CD8-positive, alpha-beta memory T cell (primary cell): Measurements from ENCODE around the gene LYPD6. TPM values are rescaled to one million over a fixed set of nuclear protein-coding genes. Genes with fewer than 3 reads are reported as not detected.
"Not testable (repeated sequence)": the region's sequence is repeated elsewhere in the genome, so short reads cannot be mapped to it uniquely, and the experiment has no call there.

Experiments used
- CTCF ChIA-PET: fragments of 350-600 bp; sonication (Branson Sonifier 250); formaldehyde crosslinking; loops from one replicate; lab custom pipeline; 2021; ENCODE audit warnings: antibody characterized with exemption; lab: Charles Lee
- POLR2A ChIA-PET: fragments of 350-600 bp; sonication (Branson Sonifier 250); formaldehyde crosslinking; loops from one replicate; lab custom pipeline; 2021; ENCODE audit warnings: antibody characterized with exemption; lab: Charles Lee
- DNase-seq, 5 donors: peaks; one replicate each; pipeline versions ENCODE4 v3.0.0 to v3.0.0-alpha.2; 2020 to 2022; ENCODE audit warnings: mixed read lengths in 1 of 5
- H3K27ac ChIP-seq: one replicate; pipeline ENCODE4 v1.7.0; 2013; ENCODE audit warnings: low read depth, mild to moderate bottlenecking, low read length, moderate library complexity
- H3K27me3 ChIP-seq: 2 replicates; pipeline ENCODE4 v1.7.0; 2013; ENCODE audit warnings: low read length, mild to moderate bottlenecking; ENCODE audit not compliant: insufficient read depth, poor library complexity, severe bottlenecking
- H3K36me3 ChIP-seq: 2 replicates; pipeline ENCODE4 v1.7.0; 2013; ENCODE audit warnings: mild to moderate bottlenecking, low read length, moderate library complexity; ENCODE audit not compliant: insufficient read depth
- H3K4me1 ChIP-seq: 2 replicates; pipeline ENCODE4 v1.7.0; 2013; ENCODE audit warnings: mild to moderate bottlenecking, low read length, moderate library complexity; ENCODE audit not compliant: insufficient read depth
- H3K4me3 ChIP-seq: 2 replicates; pipeline ENCODE4 v1.7.0; 2013; ENCODE audit warnings: mild to moderate bottlenecking, low read length
- H3K9me3 ChIP-seq: 2 replicates; pipeline ENCODE4 v1.7.0; 2013; ENCODE audit warnings: mild to moderate bottlenecking, low read length
- H3K27ac Mint-ChIP-seq, 8 donors: one replicate each; pipeline ENCODE4 v1.8.0; 2020 to 2021; ENCODE audit warnings: mixed read lengths in 8 of 8, mild to moderate bottlenecking in 6 of 8, inconsistent platforms in 3 of 8, moderate library complexity in 3 of 8
- H3K27me3 Mint-ChIP-seq, 2 donors: one replicate each; pipeline ENCODE4 v1.8.0; 2020 to 2021; ENCODE audit warnings: mixed read lengths in 2 of 2, mild to moderate bottlenecking in 1 of 2, moderate library complexity in 1 of 2
- H3K36me3 Mint-ChIP-seq, 3 donors: one replicate each; pipeline ENCODE4 v1.8.0; 2020 to 2021; ENCODE audit warnings: mixed read lengths in 3 of 3, inconsistent platforms in 1 of 3, mild to moderate bottlenecking in 1 of 3
- H3K4me1 Mint-ChIP-seq, 3 donors: one replicate each; pipeline ENCODE4 v1.8.0; 2020 to 2021; ENCODE audit warnings: mixed read lengths in 3 of 3, inconsistent platforms in 1 of 3, mild to moderate bottlenecking in 1 of 3
- H3K4me3 Mint-ChIP-seq, 7 donors: one replicate each; pipeline ENCODE4 v1.8.0; 2020 to 2021; ENCODE audit warnings: mixed read lengths in 7 of 7, mild to moderate bottlenecking in 6 of 7, moderate library complexity in 4 of 7, inconsistent platforms in 2 of 7
- H3K9me3 Mint-ChIP-seq, 5 donors: one replicate each; pipeline ENCODE4 v1.8.0; 2020 to 2022; ENCODE audit warnings: mixed read lengths in 5 of 5, mild to moderate bottlenecking in 3 of 5, moderate library complexity in 2 of 5, inconsistent platforms in 1 of 5
- polyA plus RNA-seq: library from polyadenylated mRNA; unstranded; fragments of 300-500 nt; fragmentation: Illumina TruSeq; gene quantifications from one replicate; pipeline ENCODE4 v1.2.3, GENCODE V29; 2021
- total RNA-seq, 2 experiments: library from RNA; stranded (reverse); gene quantifications; one replicate each; pipeline ENCODE4 v1.2.3, GENCODE V29; 2021

LYPD6 gene
- total and polyA plus RNA-seq, 3 experiments from 2014 or later: not detected

DNA sequence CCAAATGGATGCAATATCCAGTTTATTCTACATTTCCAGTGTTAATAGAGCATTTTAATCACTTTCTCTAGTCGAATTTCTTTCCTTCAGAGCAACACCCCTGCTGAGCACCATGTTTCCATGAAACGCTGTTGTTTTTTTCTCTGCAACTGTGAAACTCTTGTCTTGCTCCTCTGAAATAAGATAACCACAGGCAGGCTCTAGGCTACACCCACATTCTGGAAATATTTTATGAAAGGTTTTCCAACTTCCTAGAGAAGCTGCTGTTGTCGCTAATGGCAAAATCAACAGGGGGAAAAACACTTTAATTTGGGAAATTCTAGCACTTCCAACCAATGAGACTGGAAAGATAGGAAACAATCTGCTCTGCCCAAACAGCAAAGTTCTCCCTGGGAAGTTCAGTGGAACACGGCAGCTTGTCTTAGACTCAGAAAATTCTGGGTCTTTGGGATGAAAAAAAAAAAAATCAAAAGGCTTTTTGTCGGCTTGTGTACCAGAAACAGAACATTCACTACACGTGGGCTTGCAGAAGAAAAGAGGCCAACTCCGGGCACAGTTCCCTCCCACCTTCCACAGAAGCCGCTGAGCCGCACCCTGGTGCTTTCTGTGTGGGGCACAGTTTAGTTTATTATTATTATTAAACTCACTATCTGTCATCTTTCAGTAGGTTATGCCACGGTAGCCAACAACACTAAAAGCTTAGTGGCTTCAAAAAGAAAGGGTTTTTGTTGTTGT, 158.5 kb downstream of the LYPD6 start:
- CTCF ChIA-PET: no interaction called here
- POLR2A ChIA-PET: no interaction called here

DNA sequence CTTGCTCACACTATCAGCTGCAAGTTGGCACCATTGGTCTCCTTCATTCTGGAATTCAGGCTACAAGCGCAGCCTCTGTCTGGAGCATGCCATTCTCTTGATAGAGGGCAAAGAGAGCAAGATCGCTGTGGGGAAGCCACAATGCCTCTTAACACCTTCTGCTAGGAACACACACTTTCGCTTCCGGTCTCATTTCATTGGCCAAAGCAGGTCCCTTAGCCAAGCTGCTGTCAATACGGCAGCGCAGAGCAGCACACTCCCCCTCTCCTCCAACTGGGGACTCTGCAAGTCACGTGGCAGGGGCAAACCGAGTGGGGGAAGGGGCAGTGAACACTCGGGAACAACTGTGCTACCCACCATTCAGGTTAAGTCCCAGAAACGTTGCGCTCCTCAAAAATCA, 159.1 kb downstream of the LYPD6 start:
- POLR2A ChIA-PET: no interaction called here
- Mint-ChIP-seq H3K36me3 (no peaks in the 10 kb centered on the region), H3K4me3 (no peak overlapping the region), H3K27ac (no peak overlapping the region), H3K9me3 (peaks cover 0 to 10% (median 0%) of the 10 kb centered on the region in 5 donors), H3K27me3 (peaks cover 4 to 25% of the 10 kb centered on the region in 2 donors), H3K4me1 (no peaks in the 10 kb centered on the region)
- Histone ChIP-seq H3K4me1 (no peaks in the 10 kb centered on the region), H3K36me3 (no peaks in the 10 kb centered on the region), H3K27ac (no peak overlapping the region), H3K4me3 (no peak overlapping the region), H3K9me3 (no peaks in the 10 kb centered on the region), H3K27me3 (no peaks in the 10 kb centered on the region)
- CTCF ChIA-PET: interaction anchor here (1.2 kb wide), 1 partner anchor 11 kb away, joined by 3 read pairs; no protein-coding TSS in a partner anchor
- no peak for DNase-seq

More for the DNA sequence above, 158.5 kb downstream of the LYPD6 start:
- no peak for DNase-seq
- Histone ChIP-seq H3K9me3 (no peaks in the 10 kb centered on the region), H3K4me3 (no peak overlapping the region), H3K4me1 (no peaks in the 10 kb centered on the region), H3K27me3 (no peaks in the 10 kb centered on the region), H3K36me3 (no peaks in the 10 kb centered on the region), H3K27ac (no peak overlapping the region)
- H3K27me3 Mint-ChIP-seq: peaks cover 1 to 31% of the 10 kb centered on the region in 2 donors
- H3K36me3 Mint-ChIP-seq: no peaks in the 10 kb centered on the region
- peaks cover 0 to 4% (median 0%) of the 10 kb centered on the region in 5 donors for H3K9me3 Mint-ChIP-seq
- no peak overlapping the region for H3K27ac Mint-ChIP-seq
- H3K4me1 Mint-ChIP-seq: no peaks in the 10 kb centered on the region
- H3K4me3 Mint-ChIP-seq: no peak overlapping the region

DNA sequence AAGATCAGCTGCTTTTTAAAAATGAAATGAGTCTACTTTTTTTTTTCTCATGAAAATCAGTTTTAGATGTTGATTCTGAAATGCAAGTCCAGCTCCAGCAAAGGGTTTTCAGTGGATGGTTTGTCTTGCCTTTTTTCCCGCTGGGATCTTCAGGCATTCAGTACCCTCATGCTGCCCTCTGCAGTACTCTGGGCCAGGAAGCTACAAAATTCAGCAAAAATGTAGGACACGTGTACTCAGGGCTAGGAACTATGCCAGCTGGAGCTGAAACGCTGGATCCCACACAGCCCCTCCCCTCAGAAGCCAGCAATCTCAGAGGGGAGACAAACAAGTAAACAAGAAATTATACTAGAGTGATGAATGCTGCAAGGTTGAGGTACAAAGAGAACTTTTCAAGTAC, 159.9 kb downstream of the LYPD6 start:
- Histone ChIP-seq H3K4me1 (no peaks in the 10 kb centered on the region), H3K4me3 (no peak overlapping the region), H3K9me3 (no peaks in the 10 kb centered on the region), H3K27me3 (no peaks in the 10 kb centered on the region), H3K27ac (no peak overlapping the region), H3K36me3 (no peaks in the 10 kb centered on the region)
- Mint-ChIP-seq H3K27me3 (peaks cover 4 to 18% of the 10 kb centered on the region in 2 donors), H3K27ac (no peak overlapping the region), H3K4me3 (no peak overlapping the region), H3K9me3 (peaks cover 0 to 10% (median 0%) of the 10 kb centered on the region in 5 donors), H3K4me1 (no peaks in the 10 kb centered on the region), H3K36me3 (no peaks in the 10 kb centered on the region)
- ChIA-PET POLR2A (no interaction called here), CTCF (interaction anchor here (1.2 kb wide), 1 partner anchor 10 kb away, joined by 3 read pairs; no protein-coding TSS in a partner anchor)
- DNase-seq: no peak

- Mint-ChIP-seq H3K36me3 (no peaks in the 10 kb centered on the region), H3K9me3 (peaks cover 0 to 9% (median 8%) of the 10 kb centered on the region in 5 donors), H3K27ac (no peak overlapping the region), H3K4me3 (no peak overlapping the region), H3K4me1 (no peaks in the 10 kb centered on the region), H3K27me3 (peaks cover 7 to 8% of the 10 kb centered on the region in 2 donors)
- Histone ChIP-seq H3K4me3 (no peak overlapping the region), H3K27me3 (no peaks in the 10 kb centered on the region), H3K4me1 (no peaks in the 10 kb centered on the region), H3K27ac (no peak overlapping the region), H3K36me3 (no peaks in the 10 kb centered on the region), H3K9me3 (no peaks in the 10 kb centered on the region)
- CTCF ChIA-PET: no interaction called here
- POLR2A ChIA-PET: no interaction called here
- no peak for DNase-seq
These were observed 162.5 kb downstream of the LYPD6 start for GRCh38 chr2:149492923-149493322.

GRCh38 chr2:149499204-149499603, 168.8 kb downstream of the LYPD6 start:
- DNase-seq, H3K27ac ChIP-seq, H3K36me3 Mint-ChIP-seq, H3K4me1 ChIP-seq, H3K4me1 Mint-ChIP-seq, H3K4me3 Mint-ChIP-seq, H3K27ac Mint-ChIP-seq, H3K27me3 ChIP-seq, H3K27me3 Mint-ChIP-seq, H3K9me3 ChIP-seq, CTCF ChIA-PET, H3K4me3 ChIP-seq, H3K36me3 ChIP-seq, POLR2A ChIA-PET: not testable (repeated sequence)
- H3K9me3 Mint-ChIP-seq: peaks cover 0 to 14% (median 6%) of the 10 kb centered on the region in 5 donors

DNA sequence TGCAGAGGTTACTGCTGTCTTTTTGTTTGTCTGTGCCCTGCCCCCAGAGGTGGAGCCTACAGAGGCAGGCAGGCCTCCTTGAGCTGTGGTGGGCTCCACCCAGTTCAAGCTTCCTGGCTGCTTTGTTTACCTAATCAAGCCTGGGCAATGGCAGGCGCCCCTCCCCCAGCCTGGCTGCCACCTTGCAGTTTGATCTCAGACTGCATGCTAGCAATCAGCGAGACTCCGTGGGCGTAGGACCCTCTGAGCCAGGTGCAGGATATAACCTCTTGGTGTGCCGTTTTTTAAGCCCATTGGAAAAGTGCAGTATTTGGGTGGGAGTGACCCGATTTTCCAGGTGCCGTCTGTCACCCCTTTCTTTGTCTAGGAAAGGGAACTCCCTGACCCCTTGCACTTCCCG, 176.4 kb downstream of the LYPD6 start:
- CTCF ChIA-PET: not testable (repeated sequence)

GRCh38 chr2:149507974-149508373, 177.6 kb downstream of the LYPD6 start:
- H3K36me3 Mint-ChIP-seq: no peaks in the 10 kb centered on the region
- Histone ChIP-seq H3K36me3 (no peaks in the 10 kb centered on the region), H3K9me3 (no peaks in the 10 kb centered on the region), H3K4me3 (no peak overlapping the region), H3K4me1 (no peaks in the 10 kb centered on the region), H3K27me3 (no peaks in the 10 kb centered on the region), H3K27ac (no peak overlapping the region)
- H3K27ac Mint-ChIP-seq: peak overlapping the region in 1 of 8 donors; percentile 50
- H3K27me3 Mint-ChIP-seq: peaks cover 6 to 36% of the 10 kb centered on the region in 2 donors
- DNase-seq: no peak
- no peaks in the 10 kb centered on the region for H3K4me1 Mint-ChIP-seq
- POLR2A ChIA-PET: no interaction called here
- CTCF ChIA-PET: no interaction called here
- peaks cover 0 to 2% (median 0%) of the 10 kb centered on the region in 5 donors for H3K9me3 Mint-ChIP-seq
- H3K4me3 Mint-ChIP-seq: no peak overlapping the region

More for the DNA sequence above, 176.4 kb downstream of the LYPD6 start:
- H3K4me3 Mint-ChIP-seq, H3K27ac ChIP-seq, H3K4me1 Mint-ChIP-seq, H3K36me3 Mint-ChIP-seq, H3K4me1 ChIP-seq, H3K36me3 ChIP-seq, DNase-seq, H3K9me3 Mint-ChIP-seq, H3K27me3 ChIP-seq, H3K27ac Mint-ChIP-seq, H3K4me3 ChIP-seq, POLR2A ChIA-PET, H3K9me3 ChIP-seq: not testable (repeated sequence)
- peaks cover 6 to 34% of the 10 kb centered on the region in 2 donors for H3K27me3 Mint-ChIP-seq

DNA sequence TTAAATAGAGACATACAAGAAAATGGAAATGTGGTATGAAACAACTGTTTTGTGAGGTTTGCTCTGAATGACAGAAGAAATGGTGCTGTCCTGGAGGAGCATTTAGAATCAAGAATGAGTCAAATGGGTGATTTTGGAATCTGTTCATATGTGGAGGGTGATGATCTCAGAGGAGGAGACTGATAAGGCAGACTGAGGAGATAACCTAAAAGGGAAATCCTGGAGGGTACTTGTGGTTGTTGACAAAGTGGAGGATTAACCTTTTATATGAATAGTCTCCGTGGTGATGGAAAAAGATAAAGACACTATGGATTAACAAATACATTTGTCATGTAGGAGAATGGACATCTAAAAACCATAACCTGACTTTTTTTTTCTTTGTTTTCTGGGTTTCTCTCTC, 183.1 kb downstream of the LYPD6 start:
- CTCF ChIA-PET: no interaction called here
- Histone ChIP-seq H3K9me3 (no peaks in the 10 kb centered on the region), H3K27ac (no peak overlapping the region), H3K4me1 (no peaks in the 10 kb centered on the region), H3K4me3 (no peak overlapping the region), H3K36me3 (no peaks in the 10 kb centered on the region), H3K27me3 (no peaks in the 10 kb centered on the region)
- POLR2A ChIA-PET: no interaction called here
- H3K9me3 Mint-ChIP-seq: no peaks in the 10 kb centered on the region
- H3K4me3 Mint-ChIP-seq: no peak overlapping the region
- no peak overlapping the region for H3K27ac Mint-ChIP-seq
- no peak for DNase-seq
- no peaks in the 10 kb centered on the region for H3K36me3 Mint-ChIP-seq
- H3K4me1 Mint-ChIP-seq: no peaks in the 10 kb centered on the region
- H3K27me3 Mint-ChIP-seq: peaks cover 0 to 36% of the 10 kb centered on the region in 2 donors
